Medulla oblongata (tissue), 1 donor: ENCODE measurements around the gene BBC3.
"Not testable (repeated sequence)": the region's sequence is repeated elsewhere in the genome, so short reads cannot be mapped to it uniquely, and the experiment has no call there.

ENCODE experiments used
- DNase-seq: peaks from one replicate; pipeline ENCODE4 v3.0.0-alpha.2; 2015; ENCODE audit errors: extremely low spot score

The BBC3 gene

DNA sequence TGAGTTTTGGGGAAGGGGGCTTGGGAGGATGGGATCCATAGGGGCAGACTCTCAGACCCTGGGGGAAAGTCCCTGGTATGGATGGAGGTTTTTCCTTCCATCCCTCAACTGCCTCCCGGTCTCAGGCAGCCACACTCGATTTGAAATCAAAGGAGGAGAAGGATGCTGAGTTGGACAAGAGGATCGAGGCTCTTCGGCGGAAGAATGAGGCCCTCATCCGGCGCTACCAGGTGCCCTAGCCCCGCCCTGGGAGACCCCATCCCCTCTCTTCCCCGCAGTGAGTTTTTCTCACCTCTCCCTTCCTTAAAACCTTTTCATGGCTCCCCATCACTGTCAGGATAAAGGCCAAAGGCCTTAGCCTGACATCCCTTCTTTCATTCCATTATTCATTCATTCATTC lies 27.4 kb upstream of the BBC3 start:
- no peak for DNase-seq

DNA sequence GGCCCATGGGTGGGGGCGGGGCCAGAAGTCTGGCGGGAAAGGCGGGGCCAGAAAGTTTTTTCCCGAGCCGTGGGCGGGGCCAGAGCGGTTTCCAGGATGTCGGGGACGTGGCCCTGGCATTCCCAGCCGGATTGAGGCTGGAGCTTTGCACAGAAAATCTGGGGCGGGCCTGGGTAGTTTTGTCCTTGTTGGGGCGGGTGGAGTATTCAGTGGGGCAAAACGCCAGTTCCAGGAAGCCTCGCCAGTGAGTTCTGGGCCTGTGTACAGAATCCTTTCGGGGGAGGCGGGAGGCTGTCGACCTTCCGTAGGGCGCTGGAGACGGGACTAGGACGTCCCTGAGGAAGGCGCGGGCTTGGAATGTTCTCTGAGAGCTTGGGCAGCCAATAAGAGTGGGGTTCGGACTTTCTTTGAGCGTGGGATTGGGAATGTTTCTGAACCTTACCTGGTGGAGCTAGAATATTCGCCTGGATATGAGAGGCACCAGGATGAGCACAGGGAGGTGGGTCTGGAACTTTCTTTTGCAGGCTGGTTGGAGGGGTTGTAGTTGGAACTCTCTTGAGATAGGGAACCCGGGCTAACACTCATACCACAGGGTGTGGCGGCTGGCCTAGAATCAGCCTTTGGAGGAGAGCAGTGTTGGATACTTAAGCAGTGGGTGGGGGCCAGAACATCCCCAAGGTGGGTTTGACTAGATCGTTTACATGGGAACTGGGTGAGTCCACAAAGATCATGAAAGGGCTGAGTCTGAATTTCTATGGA lies 26.6 kb upstream of the BBC3 start:
- no peak for DNase-seq

DNA sequence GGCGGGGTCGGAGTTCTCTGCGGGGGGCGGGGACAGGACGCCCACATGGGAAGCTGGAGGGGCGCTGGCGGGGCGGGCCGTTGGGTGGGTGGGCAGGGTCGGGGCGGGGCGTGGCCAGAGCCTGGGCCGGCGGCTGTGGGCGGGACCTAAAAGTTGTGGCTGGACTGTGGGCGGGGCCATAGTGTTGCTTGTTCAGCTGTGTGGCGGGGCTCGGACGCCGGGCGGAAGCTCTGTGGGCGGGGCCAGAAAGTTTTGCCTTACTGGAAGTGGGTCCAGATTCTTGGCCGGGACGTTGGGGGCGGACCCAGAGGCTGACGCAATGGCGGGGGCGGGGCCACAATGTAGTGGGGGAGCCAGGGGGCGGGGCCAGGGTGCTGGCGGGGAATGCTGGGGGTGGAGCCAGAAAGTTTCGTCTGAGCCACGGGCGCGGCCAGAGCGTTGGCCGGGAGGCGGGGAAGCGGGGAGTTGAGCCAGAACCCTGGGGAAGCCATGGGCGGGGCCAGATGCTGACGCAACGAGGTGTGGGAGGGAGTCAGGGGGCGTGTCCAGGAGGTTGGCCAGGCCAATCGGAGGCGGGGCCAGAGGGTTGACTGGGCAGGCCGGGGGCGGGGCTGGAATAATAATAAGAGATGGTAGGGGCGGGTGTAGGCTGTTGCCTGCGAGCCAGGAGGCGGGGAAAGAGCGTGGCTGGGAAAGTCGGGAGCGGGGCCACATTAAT lies 25.9 kb upstream of the BBC3 start:
- DNase-seq = peak; percentile 99

DNA sequence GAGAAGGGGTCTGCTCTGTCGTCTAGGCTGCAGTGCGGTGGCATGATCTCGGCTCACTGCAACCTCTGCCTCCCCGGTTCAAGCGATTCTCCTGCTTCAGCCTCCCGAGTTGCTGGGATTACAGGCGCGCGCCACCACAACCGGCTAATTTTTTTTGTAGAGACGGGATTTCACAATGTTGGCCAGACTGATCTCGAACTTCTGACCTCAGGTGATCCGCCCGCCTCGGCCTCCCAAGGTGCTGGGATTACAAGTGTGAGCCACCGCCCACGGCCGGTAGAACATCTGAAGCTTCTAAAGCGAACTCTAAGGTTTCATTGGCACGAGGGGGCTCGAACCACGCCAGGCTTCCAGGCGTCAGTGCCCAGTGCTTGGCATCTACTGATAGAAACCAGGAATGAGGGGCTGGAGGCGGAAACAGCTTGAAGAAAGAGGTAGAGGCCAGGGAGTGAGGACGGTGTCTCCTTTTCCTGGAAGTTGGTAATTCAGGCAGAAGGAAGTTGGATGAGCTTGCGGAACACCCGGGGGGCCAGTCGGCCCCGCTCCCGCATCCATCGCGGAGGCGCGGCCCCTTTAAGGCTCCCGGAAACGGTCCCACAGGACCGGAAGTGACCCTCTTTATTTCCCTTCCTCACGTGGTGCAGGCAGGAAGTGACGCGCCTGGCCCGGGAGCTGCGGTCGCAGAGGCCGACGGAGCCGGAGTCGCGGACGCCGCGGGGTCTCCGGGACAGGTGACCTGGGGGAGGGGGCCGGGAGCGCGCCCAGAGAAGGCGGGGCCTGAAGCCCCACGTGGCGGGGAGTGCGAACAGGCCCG lies 25.1 kb upstream of the BBC3 start, which contains the start of gene CCDC9:
Gene CCDC9, plus strand, starts transcription at position 647 of the 814 bp plus-strand sequence. CDS start 1,876 bp downstream, outside the sequence.
- peak; percentile 97 for DNase-seq

DNA sequence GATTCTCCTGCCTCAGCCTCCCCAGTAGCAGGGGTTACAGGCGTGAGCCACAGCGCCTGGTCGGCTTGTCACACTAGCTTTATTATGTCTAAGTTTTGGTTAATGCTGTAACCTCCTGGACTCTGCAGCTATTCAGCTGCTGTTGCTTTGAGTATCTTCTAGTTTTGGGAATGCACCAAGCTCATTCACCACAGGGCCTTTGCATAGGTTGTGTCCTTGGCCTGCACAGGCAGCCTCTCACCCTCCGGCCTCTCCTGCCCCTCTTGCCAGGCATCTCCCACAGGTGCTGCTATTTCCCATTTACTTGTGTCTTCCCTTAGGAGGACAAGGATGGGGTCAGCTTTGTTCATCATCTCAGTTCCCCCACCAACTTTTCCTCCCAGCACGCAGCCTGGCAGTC lies 23.0 kb upstream of the BBC3 start:
- DNase-seq = no peak

DNA sequence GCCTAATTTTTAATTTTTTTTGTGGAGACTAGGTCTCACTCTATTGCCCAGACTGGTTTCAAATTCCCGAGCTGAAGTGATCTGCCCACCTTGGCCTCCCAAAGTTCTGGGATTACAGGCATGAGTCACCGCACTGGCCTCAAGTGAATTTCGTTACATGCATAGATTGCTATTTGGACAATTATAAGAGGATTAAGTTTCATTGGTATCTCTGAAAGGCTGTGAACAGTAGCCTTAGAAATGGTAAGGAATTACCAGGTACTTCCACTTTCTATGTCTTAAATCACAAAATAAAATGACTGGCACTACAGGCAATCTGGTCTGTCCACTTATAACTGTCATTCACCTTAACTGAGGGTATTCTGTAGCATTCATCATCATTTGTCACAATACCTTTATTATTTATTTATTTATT lies 22.5 kb upstream of the BBC3 start:
- DNase-seq = no peak

DNA sequence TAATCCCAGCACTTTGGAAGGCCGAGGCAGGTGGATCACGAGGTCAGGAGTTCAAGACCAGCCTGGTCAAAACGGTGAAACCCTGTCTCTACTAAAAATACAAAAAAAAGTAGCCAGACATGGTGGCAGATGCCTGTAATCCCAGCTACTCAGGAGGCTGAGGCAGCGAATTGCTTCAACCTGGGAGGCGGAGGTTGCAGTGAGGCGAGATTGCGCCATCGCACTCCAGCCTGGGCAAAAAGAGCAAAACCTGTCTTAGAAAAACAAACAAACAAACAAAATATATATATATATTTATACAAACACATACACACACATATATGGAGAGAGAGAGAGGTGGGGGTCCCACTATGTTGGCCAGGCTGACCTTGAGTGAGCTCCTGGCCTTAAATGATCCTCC lies 22.0 kb upstream of the BBC3 start:
- DNase-seq = not testable (repeated sequence)

DNA sequence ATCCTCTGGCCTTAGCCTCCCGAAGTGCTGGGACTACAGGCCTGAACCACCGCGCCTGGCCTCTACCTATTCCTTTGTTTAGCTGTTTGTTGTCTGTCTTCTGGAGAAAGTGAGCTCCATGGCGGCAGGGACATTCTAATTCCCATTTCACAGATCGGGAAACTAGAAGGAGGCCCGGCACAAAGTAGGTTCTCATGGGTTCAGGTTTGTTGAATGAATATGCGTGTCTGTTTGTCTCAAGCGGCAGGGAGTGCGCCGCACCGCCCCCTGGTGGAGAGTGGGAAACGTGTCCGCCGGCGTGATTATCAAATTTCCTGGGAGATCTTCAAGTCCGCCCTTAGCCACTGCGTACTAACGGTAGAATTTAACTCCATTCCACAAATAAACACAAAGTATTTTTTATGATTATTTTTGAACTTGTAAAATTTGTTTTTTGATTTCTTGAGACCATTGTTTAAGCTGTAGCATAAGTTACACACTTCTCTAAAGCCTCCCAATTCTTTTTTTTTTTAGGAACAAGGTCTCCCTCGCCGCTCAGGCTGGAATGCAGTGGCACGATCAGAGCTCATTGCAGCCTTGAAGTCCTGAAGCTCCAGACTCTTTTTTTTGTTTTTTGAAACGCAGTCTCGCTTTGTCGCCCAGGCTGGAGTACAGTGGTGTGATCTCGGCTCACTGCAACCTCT lies 16.4 kb upstream of the BBC3 start:
- DNase-seq = peak; percentile 79

DNA sequence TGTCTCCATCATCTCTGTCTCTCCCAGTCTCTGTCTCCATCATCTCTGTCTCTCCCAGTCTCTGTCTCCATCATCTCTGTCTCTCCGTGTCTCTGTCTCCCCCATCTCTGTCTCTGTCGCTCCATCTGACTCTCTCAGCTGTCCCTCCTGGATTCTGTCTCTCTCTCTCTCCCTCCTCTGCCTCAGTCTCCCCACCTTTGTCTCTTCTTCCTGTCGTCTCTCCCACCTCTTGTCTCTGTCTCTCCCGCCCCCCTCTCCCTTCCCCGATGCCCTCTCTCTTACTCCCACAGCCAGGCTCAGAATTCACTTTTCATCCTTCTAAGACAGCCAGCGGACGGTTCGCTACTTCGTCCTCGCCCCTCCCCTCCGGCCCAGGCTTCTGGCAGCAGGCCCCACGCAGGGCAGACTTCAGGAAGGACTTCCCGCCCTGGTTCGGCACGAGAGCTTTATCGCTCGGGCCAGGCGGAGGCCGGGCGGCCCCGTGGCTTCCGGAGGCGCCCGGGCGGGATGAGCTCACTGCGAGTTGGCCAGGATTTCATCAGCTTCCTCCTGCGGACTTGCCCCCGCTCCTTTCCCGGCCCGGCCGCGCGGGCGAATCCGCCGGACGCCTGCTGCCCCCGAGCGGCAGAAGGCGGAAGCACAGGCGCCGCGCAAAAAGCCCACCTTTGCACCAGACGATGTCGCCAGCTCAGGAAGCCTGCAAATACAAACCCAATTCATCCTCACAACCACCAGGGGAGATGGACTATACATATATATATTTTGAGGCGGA lies 13.0 kb upstream of the BBC3 start:
- peak; percentile 85 for DNase-seq

DNA sequence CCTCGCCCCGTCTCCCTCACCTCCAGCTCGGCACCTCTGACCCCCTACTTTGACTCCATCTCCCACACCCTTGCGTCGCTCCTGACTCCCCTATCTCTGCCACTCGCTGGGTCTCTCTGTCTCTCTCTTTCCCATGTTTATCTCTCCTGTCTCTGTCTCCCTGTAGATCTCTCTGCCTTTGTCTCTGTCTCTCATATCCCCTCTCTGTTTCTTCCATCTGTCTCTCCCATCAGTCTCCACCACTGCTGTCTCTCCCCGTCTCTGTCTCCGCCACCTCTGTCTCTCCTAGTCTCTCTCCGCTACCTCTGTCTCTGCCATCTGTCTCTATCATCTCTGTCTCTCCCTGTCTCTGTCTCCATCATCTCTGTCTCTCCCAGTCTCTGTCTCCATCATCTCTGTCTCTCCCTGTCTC lies 12.4 kb upstream of the BBC3 start:
- no peak for DNase-seq

DNA sequence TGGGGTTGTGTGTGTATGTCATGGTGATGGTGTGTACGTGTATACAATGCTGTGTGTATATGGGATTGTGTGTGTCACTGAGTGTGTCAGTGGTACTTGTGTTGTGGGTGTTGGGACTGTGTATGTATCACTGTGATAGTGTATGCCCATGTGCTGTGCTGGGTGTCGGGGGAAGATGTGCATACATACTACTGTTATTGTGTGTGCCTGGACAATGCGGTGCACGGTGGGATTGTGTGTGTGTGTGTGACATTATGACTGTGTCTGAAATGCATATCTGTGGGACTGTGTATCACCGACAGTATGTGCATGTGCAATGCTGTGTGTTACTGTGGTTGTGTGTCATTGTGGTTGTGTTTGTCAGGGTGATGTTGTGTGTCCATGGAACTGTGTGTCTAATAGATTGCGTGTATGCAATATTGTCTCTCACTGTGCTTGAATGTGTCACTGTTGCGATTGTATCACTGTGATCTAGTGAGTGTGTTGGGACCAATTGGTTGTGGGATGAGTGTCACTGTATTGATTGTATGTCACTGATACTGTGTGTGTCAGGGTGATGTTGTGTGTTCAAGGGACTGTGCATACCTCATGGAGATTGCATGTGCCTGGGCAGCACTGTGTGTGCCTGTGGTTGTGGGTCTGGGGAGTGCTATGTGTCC lies 11.0 kb upstream of the BBC3 start:
- no peak for DNase-seq

DNA sequence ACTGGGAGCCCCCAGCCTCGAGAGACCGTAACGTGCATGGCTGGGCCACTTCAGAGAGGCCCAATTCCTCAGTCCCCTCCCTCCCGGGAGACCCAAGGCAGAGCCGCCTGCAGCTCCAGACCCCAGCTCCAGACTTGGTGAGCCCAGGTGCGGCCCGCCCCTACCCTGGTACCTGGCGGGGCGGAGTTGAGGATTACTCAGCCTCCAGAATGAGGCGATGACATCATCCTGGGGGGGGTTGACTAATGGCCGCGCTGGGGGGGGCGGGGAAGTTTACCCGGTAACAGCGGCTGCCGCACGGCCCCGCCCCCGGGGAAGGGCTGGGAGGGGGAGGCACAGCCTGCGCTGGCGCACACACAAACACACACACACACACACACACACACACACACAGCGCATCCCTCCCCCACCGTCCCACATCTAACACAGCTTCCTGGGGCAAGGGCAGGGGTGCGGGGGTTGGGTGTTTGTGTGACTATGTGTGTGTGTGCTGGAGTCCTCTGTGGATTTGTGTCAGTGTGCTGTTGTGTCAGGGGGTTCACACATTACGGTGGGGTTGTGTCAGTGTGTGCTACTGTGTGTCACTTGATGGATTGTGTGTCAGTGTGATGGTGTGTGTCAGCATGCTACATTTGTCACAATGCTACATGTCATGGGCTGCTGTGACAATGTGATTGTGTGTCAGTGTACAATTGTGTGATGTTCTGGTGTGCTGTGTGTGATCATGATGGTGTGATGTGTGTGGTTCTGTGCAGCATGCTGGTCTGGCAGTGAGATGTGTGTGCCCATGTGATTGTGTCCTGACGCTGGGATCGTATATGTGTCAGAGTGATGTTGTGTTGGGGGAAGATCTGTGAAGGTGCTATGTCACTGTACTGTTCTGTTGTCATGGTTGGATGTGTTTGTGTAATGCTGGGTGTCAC lies 10.3 kb upstream of the BBC3 start:
- no peak for DNase-seq

DNA sequence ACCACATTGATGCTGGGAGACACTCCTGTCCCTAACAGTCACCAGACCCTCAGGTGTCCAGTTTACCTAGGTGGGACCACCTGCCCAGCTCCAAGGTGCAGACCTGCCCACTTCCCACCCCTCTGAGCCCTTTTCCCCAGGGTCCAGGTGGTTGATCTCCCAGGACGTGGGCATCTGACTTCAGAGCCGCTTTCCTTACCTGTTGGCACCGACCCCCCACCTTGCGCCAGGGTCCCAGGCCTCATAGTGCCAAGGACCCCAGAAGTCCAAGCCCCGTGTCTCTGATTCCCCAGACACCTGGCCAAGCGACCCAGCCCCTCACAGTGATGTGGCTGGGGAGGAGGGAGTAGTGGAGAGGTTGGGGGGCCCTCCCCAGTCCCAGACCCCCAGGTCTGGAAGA lies 9.6 kb upstream of the BBC3 start:
- no peak for DNase-seq

DNA sequence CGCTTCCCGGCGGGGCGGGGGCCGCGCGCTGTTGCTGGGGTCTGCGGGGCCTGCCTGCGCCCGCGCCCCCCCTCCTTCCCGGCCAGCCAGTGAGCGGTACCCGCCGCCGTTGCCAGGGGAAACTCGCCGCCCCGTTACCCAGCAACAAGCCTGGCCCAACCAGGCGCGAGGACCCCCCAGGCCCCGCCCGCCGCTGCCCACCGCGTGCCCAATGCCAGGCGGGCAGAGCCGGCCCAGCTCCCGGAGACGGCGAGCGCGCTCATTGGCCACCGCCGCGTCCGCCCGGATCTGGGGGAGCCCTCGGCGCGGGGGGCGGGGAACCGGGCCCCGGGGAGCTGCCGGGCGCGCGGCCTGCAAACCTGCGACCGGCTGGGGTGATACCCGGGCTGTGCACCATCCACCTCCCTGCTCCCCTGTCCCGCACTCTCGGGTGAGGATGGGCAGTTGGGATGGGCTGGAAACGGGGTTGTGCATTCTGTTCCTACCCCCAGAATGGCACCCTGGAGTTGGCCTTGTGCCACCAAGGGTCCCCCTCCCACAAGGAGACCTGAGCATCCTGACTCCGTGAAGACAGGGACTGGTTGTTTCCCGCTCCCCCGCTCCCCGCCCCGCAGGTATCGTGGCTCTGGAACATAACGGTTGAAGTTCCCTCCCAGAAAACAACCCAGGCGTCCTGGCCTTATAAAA lies 8.8 kb upstream of the BBC3 start:
- DNase-seq = peak; percentile 70

DNA sequence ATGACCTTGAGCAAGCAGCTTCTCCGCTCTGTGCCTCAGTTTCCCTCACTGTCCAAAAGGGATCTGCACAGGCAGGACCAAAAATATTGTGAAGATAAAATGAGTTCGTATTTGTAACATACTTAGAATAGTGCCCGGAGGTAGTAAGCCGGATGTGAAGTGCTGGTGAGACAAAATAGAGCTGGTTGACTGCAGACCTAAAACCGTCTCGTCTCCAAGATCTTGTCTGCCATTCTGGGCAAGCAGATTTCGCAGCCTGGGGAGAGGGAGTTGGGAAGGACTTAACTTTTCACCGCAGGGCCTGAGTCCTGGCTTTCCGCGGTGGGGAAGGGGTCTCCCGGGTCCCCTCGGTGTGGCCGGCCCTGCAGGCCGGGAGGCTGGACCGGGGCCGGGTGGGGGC lies 8.2 kb upstream of the BBC3 start:
- DNase-seq = no peak

DNA sequence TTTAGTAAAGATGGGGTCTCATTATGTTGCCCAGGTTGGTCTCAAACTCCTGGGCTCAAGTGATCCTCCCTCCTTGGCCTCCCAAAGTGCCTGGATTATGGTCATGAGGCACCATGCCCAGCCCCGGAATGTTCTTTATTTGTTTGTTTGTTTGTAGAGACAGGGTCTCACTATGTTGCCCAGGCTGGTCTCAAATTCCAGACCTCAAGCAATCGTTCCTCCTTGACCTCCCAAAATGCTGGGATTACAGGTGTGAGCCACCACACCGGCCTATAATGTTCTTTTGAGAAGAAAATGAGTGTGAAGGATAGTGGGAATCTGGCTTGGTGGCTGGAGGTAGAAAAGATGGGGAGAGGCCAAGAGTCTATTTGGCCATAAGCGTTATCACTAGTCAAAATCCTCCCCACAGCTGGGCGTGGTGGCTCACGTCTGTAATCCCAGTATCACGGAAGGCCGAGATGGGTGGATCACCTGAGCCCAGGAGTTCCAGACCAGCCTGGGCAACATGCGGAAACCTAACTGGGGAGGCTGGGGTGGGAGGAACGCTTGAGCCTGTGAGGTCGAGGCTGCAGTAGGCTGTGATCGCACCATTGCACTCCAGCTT lies 5.2 kb upstream of the BBC3 start:
- DNase-seq = no peak

DNA sequence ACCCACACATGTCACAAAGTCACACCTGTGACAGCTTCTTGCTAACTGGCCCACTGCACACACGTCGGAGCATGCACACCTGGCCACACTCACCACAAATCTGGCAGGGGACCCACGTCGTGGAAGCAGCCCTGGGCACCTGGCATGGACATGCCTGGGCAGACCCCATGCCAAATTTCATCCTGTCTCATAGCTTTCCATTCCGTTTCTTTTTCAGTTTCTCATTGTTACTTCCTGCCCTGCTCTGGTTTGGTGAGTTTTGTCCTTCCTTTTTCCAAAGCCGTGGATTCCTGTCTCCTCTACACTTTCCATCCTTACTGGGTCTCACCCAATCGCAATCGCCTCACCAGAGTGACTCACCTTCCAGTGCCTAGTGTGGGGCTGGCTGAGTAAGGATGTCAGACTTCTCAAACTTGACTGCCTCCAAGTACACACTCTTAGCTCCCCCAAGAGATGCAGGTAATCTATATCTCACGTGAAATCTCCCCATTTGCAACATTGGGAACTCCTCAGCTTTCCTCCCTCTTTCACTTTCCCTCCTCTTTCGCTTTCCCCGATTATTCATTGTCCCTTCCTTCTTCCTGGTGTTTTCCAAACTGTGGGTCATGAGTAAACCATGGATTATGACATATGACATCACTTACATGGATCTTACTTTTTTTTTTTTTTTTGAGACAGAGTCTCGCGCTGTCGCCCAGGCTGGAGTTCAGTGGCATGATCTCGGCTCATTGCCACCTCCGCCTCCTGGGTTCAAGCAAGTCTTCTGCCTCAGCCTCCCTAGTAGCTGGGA lies 1.6 kb upstream of the BBC3 start:
- no peak for DNase-seq
